ENCODE measurements around the gene VPREB1.
"Not testable (repeated sequence)": the region's sequence is repeated elsewhere in the genome, so short reads cannot be mapped to it uniquely, and the experiment has no call there.

VPREB1 gene

GRCh38 chr22:22207845-22208564, 36.6 kb upstream of the VPREB1 start:
- TF ChIP-seq, protein P1, sequence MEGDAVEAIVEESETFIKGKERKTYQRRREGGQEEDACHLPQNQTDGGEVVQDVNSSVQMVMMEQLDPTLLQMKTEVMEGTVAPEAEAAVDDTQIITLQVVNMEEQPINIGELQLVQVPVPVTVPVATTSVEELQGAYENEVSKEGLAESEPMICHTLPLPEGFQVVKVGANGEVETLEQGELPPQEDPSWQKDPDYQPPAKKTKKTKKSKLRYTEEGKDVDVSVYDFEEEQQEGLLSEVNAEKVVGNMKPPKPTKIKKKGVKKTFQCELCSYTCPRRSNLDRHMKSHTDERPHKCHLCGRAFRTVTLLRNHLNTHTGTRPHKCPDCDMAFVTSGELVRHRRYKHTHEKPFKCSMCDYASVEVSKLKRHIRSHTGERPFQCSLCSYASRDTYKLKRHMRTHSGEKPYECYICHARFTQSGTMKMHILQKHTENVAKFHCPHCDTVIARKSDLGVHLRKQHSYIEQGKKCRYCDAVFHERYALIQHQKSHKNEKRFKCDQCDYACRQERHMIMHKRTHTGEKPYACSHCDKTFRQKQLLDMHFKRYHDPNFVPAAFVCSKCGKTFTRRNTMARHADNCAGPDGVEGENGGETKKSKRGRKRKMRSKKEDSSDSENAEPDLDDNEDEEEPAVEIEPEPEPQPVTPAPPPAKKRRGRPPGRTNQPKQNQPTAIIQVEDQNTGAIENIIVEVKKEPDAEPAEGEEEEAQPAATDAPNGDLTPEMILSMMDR (IDR thresholded peaks at IDR 0.05; ENCODE audit: low read depth, low read length, missing control alignments): peak; percentile 83
- peak; percentile 86 for DNase-seq (ENCODE audit: low read depth)
- no peak overlapping the region for H3K4me3 ChIP-seq (ENCODE audit: low read depth, low read length)

DNA sequence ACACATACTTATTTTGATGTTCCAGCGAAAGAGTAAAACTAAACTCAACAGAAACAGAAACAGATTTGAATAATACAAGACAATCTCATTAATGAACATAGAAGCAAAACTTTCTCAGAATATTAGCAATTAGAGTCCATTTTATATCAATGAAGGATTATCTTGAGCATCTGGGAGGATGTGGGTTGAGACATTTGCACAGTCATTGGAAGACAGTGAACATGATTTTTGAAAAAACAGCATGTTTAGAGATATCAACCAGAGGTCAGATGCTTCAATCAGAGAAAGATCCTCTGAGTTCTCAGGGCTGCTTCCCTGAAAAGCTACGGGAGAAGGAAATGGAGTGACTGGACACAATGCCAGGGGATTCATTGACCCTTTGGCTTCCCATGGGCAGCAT, 35.9 kb upstream of the VPREB1 start:
- no peak for DNase-seq (ENCODE audit: low read depth)
- no peak overlapping the region for H3K4me3 ChIP-seq (ENCODE audit: low read depth, low read length)
- TF ChIP-seq, protein P1 (IDR thresholded peaks at IDR 0.05; ENCODE audit: low read depth, low read length, missing control alignments): no peak

GRCh38 chr22:22209080-22209640, 35.4 kb upstream of the VPREB1 start:
- not testable (repeated sequence) for H3K4me3 ChIP-seq (ENCODE audit: low read depth, low read length); DNase-seq (ENCODE audit: low read depth)

DNA sequence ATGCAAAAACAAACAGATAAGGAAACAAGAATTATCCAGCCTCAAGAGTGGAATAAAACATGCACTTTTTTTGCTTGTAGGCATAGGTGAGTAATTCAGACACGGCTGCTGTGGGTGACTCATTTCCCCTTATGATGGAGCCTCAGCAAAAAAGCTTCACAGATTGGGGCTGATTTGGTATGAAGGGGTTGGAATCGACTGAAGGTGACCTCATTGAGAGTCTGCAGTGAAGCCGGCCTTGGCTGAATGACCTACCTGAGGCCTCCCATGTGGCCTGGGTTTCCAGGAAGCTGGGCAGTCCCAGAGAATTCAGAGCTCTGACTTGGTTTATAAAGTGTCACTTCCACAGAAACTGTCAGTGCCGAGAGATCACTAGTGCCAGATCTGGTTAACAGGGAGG, 34.2 kb upstream of the VPREB1 start:
- DNase-seq (ENCODE audit: low read depth): peak; percentile 56
- TF ChIP-seq, protein P1 (IDR thresholded peaks at IDR 0.05; ENCODE audit: low read depth, low read length, missing control alignments): no peak
- H3K4me3 ChIP-seq (ENCODE audit: low read depth, low read length): no peak overlapping the region

- DNase-seq (ENCODE audit: low read depth): no peak
- TF ChIP-seq, protein P1 (IDR thresholded peaks at IDR 0.05; ENCODE audit: low read depth, low read length, missing control alignments): no peak
Measured at GRCh38 chr22:22210889-22211833, 33.4 kb upstream of the VPREB1 start.

DNA sequence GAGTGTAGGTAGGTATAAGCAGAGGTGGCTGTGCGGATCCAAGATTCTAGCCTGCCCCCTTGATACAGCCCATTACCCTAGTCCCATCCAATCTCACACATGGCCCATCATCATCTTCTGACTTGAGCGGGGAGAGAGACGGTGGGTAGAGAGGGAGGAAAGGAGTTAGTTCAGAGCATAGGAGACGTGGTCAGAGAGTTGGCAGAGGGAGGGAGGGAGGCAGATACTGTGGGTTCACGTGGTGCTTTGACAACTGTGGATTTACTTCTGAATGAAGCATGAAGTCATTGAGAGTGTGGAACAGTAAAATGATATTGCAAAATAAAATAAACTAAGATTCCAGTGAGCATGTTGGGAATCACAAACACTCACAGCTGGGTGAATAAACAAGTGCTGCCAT, 31.4 kb upstream of the VPREB1 start:
- no peak for DNase-seq (ENCODE audit: low read depth)
- H3K4me3 ChIP-seq (ENCODE audit: low read depth, low read length): no peak overlapping the region
- TF ChIP-seq, protein P1 (IDR thresholded peaks at IDR 0.05; ENCODE audit: low read depth, low read length, missing control alignments): no peak

More at GRCh38 chr22:22210889-22211833, 33.4 kb upstream of the VPREB1 start:
- no peak overlapping the region for H3K4me3 ChIP-seq (ENCODE audit: low read depth, low read length)

DNA sequence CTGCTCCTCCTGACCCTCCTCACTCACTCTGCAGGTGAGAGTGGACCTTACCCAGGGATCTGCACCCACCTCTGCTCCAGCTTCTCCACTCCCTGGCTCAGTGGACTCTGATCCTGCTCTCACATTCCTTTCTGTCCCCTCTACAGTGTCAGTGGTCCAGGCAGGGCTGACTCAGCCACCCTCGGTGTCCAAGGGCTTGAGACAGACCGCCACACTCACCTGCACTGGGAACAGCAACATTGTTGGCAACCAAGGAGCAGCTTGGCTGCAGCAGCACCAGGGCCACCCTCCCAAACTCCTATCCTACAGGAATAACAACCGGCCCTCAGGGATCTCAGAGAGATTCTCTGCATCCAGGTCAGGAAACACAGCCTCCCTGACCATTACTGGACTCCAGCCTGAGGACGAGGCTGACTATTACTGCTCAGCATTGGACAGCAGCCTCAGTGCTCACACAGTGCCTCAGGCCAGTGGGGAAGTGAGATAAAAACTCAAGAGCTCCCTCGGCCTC, 29.7 kb upstream of the VPREB1 start:
- TF ChIP-seq, protein P1 (IDR thresholded peaks at IDR 0.05; ENCODE audit: low read depth, low read length, missing control alignments): no peak
- DNase-seq (ENCODE audit: low read depth): no peak
- H3K4me3 ChIP-seq (ENCODE audit: low read depth, low read length): no peak overlapping the region

Data from GM12864 (cell line).